HG03439 (cell line): ENCODE data around the gene NTM.

ENCODE experiments used
- ATAC-seq: cut with Tn5 transposase; IDR thresholded peaks from one replicate; pipeline ENCODE4 v1.9.1; 2021; ENCODE audit warnings: mild to moderate bottlenecking, moderate library complexity; ENCODE audit not compliant: unreplicated experiment

Gene NTM

GRCh38 chr11:132208477-132209055 lies 838.2 kb downstream of the NTM start:
- no peak for ATAC-seq

GRCh38 chr11:132211479-132211878 lies 841.1 kb downstream of the NTM start:
- ATAC-seq: no peak

- ATAC-seq: no peak
Measured at GRCh38 chr11:132217856-132218255, 847.4 kb downstream of the NTM start.

- no peak for ATAC-seq
Measured at GRCh38 chr11:132220474-132220873, 850.1 kb downstream of the NTM start.

GRCh38 chr11:132222345-132222744 lies 851.9 kb downstream of the NTM start:
- no peak for ATAC-seq

- no peak for ATAC-seq
Measured at GRCh38 chr11:132226522-132226921, 856.1 kb downstream of the NTM start.

GRCh38 chr11:132228746-132229325 lies 858.4 kb downstream of the NTM start:
- no peak for ATAC-seq

GRCh38 chr11:132231656-132232347 lies 861.4 kb downstream of the NTM start:
- ATAC-seq: no peak

- no peak for ATAC-seq
Measured at GRCh38 chr11:132234878-132235277, 864.5 kb downstream of the NTM start.

GRCh38 chr11:132237781-132238180 lies 867.4 kb downstream of the NTM start:
- no peak for ATAC-seq

GRCh38 chr11:132238331-132238866 lies 868.0 kb downstream of the NTM start:
- no peak for ATAC-seq

- ATAC-seq: no peak
Measured at GRCh38 chr11:132240374-132240773, 870.0 kb downstream of the NTM start.

GRCh38 chr11:132242632-132243031 lies 872.2 kb downstream of the NTM start:
- ATAC-seq: no peak

- ATAC-seq: no peak
Measured at GRCh38 chr11:132244846-132245245, 874.4 kb downstream of the NTM start.

- ATAC-seq: no peak
Measured at GRCh38 chr11:132245403-132246385, 875.3 kb downstream of the NTM start.

GRCh38 chr11:132248580-132248979 lies 878.2 kb downstream of the NTM start:
- ATAC-seq: no peak

- no peak for ATAC-seq
Measured at GRCh38 chr11:132249256-132249655, 878.8 kb downstream of the NTM start.

GRCh38 chr11:132251061-132251460 lies 880.6 kb downstream of the NTM start:
- no peak for ATAC-seq

GRCh38 chr11:132253469-132254264 lies 883.3 kb downstream of the NTM start:
- ATAC-seq: no peak

GRCh38 chr11:132254906-132255305 lies 884.5 kb downstream of the NTM start:
- ATAC-seq: no peak
